HUES6 (cell line): ENCODE data around the gene GRIP2.

Source experiments
- H3K27ac ChIP-seq: 2 replicates; pipeline ENCODE4 v1.7.0; 2013; ENCODE audit warnings: low read depth, mild to moderate bottlenecking, low read length, inconsistent platforms
- H3K27me3 ChIP-seq: 2 replicates; pipeline ENCODE4 v1.6.1; 2013; ENCODE audit warnings: low read length; ENCODE audit not compliant: control insufficient read depth, insufficient read depth
- H3K36me3 ChIP-seq: 2 replicates; pipeline ENCODE4 v1.6.1; 2013; ENCODE audit warnings: low read length; ENCODE audit not compliant: control insufficient read depth, insufficient read depth
- H3K4me1 ChIP-seq: 2 replicates; pipeline ENCODE4 v1.6.1; 2013; ENCODE audit warnings: low read length; ENCODE audit not compliant: control insufficient read depth, insufficient read depth
- H3K4me3 ChIP-seq: 2 replicates; pipeline ENCODE4 v1.5.1; 2013; ENCODE audit warnings: low read depth, low read length
- H3K9ac ChIP-seq: one replicate; pipeline ENCODE4 v1.6.1; 2013; ENCODE audit warnings: mild to moderate bottlenecking, low read length
- H3K9me3 ChIP-seq: 2 replicates; pipeline ENCODE4 v1.6.1; 2013; ENCODE audit warnings: low read depth, low read length; ENCODE audit not compliant: control insufficient read depth, insufficient read depth

GRIP2 gene

GRCh38 chr3:14561051-14561960 lies 21.2 kb upstream of the GRIP2 start:
- H3K4me3 ChIP-seq, result no peak overlapping the region
- no peak overlapping the region for H3K27ac ChIP-seq
- H3K27me3 ChIP-seq, result no peaks in the 10 kb centered on the region
- H3K36me3 ChIP-seq, result no peaks in the 10 kb centered on the region
- no peaks in the 10 kb centered on the region for H3K9me3 ChIP-seq
- no peak overlapping the region for H3K9ac ChIP-seq
- peaks cover 18% of the 10 kb centered on the region for H3K4me1 ChIP-seq

GRCh38 chr3:14560110-14560509 lies 20.0 kb upstream of the GRIP2 start:
- no peaks in the 10 kb centered on the region for H3K27me3 ChIP-seq

GRCh38 chr3:14558029-14558428 lies 17.9 kb upstream of the GRIP2 start:
- H3K9me3 ChIP-seq, result no peaks in the 10 kb centered on the region
- H3K27ac ChIP-seq, result no peak overlapping the region
- H3K4me3 ChIP-seq, result no peak overlapping the region
- no peaks in the 10 kb centered on the region for H3K27me3 ChIP-seq
- H3K9ac ChIP-seq, result no peak overlapping the region
- H3K36me3 ChIP-seq, result no peaks in the 10 kb centered on the region
- H3K4me1 ChIP-seq, result peaks cover 12% of the 10 kb centered on the region

More at GRCh38 chr3:14560110-14560509, 20.0 kb upstream of the GRIP2 start:
- Histone ChIP-seq H3K36me3 (no peaks in the 10 kb centered on the region), H3K9ac (no peak overlapping the region), H3K4me1 (peaks cover 24% of the 10 kb centered on the region), H3K9me3 (no peaks in the 10 kb centered on the region), H3K4me3 (no peak overlapping the region), H3K27ac (no peak overlapping the region)

- H3K4me1 ChIP-seq, result peaks cover 22% of the 10 kb centered on the region
- H3K9me3 ChIP-seq, result no peaks in the 10 kb centered on the region
- no peaks in the 10 kb centered on the region for H3K36me3 ChIP-seq
- H3K4me3 ChIP-seq, result peak overlapping the region; percentile 37
- H3K27me3 ChIP-seq, result no peaks in the 10 kb centered on the region
- H3K27ac ChIP-seq, result no peak overlapping the region
- no peak overlapping the region for H3K9ac ChIP-seq
These were observed 15.7 kb upstream of the GRIP2 start for GRCh38 chr3:14555835-14556234.

- Histone ChIP-seq H3K36me3 (no peaks in the 10 kb centered on the region), H3K4me3 (no peak overlapping the region), H3K27ac (no peak overlapping the region), H3K9me3 (no peaks in the 10 kb centered on the region), H3K9ac (no peak overlapping the region), H3K4me1 (peaks cover 23% of the 10 kb centered on the region), H3K27me3 (no peaks in the 10 kb centered on the region)
These were observed 14.6 kb upstream of the GRIP2 start for GRCh38 chr3:14554715-14555114.

GRCh38 chr3:14553871-14554270 lies 13.7 kb upstream of the GRIP2 start:
- no peak overlapping the region for H3K27ac ChIP-seq
- H3K36me3 ChIP-seq, result no peaks in the 10 kb centered on the region
- no peaks in the 10 kb centered on the region for H3K9me3 ChIP-seq
- no peak overlapping the region for H3K4me3 ChIP-seq
- peaks cover 23% of the 10 kb centered on the region for H3K4me1 ChIP-seq
- no peak overlapping the region for H3K9ac ChIP-seq
- no peaks in the 10 kb centered on the region for H3K27me3 ChIP-seq

- H3K4me3 ChIP-seq, result no peak overlapping the region
- H3K27ac ChIP-seq, result no peak overlapping the region
- H3K27me3 ChIP-seq, result no peaks in the 10 kb centered on the region
- no peaks in the 10 kb centered on the region for H3K9me3 ChIP-seq
- no peaks in the 10 kb centered on the region for H3K36me3 ChIP-seq
- H3K4me1 ChIP-seq, result peaks cover 26% of the 10 kb centered on the region
- no peak overlapping the region for H3K9ac ChIP-seq
These were observed 12.6 kb upstream of the GRIP2 start for GRCh38 chr3:14552717-14553116.

GRCh38 chr3:14552041-14552648 lies 12.0 kb upstream of the GRIP2 start:
- no peak overlapping the region for H3K27ac ChIP-seq
- peaks cover 26% of the 10 kb centered on the region for H3K4me1 ChIP-seq
- no peaks in the 10 kb centered on the region for H3K9me3 ChIP-seq
- no peaks in the 10 kb centered on the region for H3K36me3 ChIP-seq
- no peaks in the 10 kb centered on the region for H3K27me3 ChIP-seq
- H3K4me3 ChIP-seq, result no peak overlapping the region
- no peak overlapping the region for H3K9ac ChIP-seq

- peaks cover 26% of the 10 kb centered on the region for H3K4me1 ChIP-seq
- no peaks in the 10 kb centered on the region; the same call in 1 of the 2 replicates for H3K27me3 ChIP-seq
- H3K4me3 ChIP-seq, result no peak overlapping the region
- H3K27ac ChIP-seq, result no peak overlapping the region
- no peak overlapping the region for H3K9ac ChIP-seq
- no peaks in the 10 kb centered on the region for H3K9me3 ChIP-seq
- no peaks in the 10 kb centered on the region for H3K36me3 ChIP-seq
These were observed 10.8 kb upstream of the GRIP2 start for GRCh38 chr3:14550651-14551611.

GRCh38 chr3:14550181-14550580 lies 10.0 kb upstream of the GRIP2 start:
- Histone ChIP-seq H3K27ac (no peak overlapping the region), H3K36me3 (no peaks in the 10 kb centered on the region), H3K4me1 (peaks cover 19% of the 10 kb centered on the region; the same call in 1 of the 2 replicates), H3K9ac (no peak overlapping the region), H3K4me3 (no peak overlapping the region), H3K27me3 (no peaks in the 10 kb centered on the region; the same call in 1 of the 2 replicates), H3K9me3 (no peaks in the 10 kb centered on the region)
